ENCODE data around the gene DIS3L2.
"Not testable (repeated sequence)": the region's sequence is repeated elsewhere in the genome, so short reads cannot be mapped to it uniquely, and the experiment has no call there.

The DIS3L2 gene

DNA sequence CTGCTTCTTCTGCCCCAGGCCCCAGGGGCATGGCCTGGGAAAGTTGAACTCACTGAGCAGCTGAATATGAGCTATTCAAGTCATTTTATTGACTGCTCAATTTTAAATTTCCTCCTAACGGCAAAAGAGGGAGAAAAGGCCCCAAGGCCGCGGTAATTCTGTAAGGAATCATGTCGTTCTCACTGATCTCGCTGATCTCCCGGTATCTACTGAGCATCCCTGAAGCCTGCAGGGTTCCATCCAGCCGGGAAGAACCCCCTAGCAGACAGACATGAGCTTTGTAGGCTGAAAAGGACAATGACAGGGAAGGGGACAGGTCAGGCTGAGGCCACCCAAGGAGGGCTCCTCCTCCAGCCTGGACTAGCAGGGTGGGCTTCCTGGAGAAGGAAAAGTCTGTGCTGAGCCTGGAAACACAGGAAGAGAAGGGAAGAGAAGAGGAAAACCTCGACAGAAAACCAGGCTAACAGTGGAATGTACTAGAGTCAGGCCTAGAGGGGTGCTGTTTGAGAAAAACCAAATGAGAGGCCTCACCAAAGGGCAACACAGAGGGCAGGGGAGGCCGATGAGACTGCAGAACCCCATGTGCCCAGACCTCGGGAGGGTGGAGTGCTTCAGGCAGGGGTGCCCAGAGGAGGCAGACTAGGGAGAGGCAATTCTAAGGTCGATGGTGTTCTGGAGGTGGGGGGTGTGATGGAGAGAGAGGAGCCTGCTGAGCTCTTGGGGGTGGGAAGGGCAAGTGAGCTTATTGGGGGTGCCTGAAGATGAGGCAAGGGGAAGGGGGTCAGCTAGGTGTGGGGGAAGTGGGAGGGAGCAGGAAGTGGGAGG, 32.4 kb upstream of the DIS3L2 start:
- no peak for DNase-seq

DNA sequence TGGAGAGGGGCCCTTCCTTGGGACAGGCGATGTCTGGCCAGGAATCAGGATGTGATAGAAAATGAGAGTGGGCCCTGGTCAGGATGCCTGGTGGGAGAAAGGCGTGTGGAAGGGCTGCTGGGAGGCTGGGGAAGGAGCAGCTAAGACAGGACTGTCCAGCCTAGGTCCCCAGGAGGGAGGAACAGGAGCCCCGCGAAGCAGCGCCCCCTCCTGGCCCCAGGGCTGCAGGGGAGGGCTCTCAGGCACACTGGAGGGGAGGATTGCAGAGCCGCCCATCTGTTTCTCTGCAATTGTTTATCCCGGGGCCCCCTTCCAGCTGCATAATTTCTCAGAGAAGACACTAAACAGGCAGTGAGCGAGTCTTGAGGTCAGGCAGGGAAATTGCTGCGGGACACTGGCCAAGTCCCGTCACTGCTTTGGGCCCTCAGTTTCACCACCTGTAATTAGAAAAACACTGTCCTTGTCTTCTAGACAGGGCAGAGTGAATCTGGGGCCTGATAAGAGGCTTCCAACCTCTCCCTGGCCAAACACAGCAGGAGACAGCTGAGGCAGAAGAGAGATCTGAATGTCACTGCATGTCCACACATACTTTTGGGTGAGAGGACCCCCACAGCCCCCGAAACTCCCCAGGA, 31.4 kb upstream of the DIS3L2 start:
- DNase-seq: no peak

DNA sequence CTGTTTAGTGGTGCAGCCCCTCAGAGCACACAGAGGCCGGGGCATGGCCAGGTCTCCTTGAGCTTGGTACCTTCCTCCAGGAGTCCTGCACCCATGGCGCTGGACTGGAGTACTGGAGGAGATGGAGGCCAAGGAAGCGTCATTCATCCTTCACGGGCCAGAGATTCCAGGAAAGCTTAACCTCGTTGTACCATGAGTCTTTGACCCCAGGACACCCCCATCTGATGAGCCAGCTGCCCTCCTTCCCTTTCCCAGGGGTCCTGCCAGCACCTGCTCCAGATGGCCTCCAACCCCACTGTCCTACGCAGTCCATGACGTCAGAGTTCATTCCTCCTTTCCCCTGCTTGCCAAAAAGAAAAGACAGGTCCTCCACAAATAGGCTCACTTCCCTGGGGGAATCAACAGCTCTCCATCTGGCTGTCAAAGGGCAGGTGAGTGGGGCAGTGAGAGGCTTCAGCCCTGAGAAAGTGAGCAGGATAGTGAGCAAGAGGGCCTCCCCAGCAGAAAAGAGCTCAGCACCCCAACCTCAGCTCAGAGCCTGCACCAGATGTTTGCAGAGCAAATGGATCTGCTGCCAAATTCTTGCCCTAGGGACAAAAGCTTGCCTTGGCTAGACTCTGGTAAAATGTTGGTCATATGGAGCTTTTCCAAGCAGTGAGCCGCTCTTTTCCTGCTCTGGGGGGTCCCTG, 30.8 kb upstream of the DIS3L2 start:
- DNase-seq: no peak

DNA sequence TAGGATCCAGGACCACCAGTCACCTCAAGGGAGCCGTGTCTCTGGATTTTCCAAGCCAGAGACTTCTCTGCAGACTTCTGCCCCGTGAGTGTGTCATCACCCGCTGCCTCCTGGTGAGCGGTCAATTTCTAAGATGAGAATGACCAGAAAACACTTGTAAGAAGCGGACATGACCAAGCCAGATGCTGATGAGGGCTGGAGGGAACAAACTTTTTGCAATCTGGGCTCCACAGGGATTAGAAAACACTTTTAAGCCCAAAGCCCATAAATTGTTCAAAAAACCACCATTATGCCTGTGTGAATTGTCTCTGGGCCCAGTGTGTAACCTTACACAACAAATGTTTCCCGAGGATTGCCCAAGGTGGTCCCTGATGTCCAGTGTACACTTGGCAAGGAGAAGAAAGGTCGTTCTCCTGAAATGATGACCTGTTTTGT, 30.0 kb upstream of the DIS3L2 start:
- DNase-seq: no peak

DNA sequence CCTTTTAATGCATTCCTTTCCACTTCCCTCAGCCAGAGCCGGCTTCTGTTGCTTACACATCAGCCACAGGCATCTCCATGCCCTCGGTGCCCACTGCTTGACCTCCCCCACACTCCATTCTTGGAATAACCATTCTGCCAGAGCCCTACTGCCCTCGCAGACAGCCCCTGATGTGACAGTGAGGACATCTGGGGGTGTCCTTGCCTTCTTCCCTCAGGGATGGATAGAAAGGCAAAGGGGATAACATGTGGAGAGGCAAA, 28.9 kb upstream of the DIS3L2 start:
- DNase-seq: peak; percentile 6

DNA sequence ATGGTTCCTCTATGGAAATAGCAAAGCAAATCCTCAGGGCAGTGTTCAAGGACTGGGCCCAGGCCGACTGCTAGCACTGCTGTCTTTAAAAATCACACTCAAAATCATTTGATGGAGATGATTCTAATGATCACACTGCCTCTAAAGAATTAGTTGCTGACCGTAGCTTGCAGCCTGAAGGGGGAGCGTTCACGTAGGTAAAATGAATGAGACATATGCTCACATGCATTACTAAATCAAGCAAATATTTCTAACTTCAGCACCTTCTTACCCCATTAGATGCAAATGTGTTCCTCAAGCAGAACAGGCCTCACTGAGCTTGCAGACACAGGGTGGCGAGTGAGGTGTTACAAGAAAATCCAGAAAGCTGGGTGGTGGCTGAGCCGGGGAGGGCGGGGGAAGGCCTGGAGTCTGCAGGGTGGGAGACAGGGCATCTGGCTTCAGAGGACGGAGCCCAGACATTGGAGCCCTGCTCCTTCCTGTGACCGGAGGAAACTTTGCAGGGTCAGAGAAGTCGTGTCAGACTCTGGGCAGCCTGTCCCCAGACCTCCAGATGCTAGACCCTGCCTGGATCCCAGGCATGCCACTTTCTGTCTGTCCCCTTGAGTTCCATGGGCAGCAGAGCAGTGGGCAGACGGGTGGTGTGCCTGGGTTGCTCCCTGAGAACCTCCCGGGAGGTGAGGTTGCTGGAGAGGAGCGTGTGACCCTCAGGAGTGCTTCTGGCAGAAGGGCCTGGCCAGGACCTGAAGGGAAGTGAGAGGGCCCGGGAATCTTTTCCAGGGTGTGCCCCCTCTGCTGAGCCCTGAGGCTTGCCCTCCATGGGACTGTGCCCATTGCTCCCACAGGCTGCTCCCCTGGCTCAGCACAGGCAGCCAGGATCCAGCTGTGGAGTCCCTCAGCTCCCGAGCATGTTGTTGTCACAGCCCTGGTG, 28.3 kb upstream of the DIS3L2 start:
- DNase-seq: no peak

DNA sequence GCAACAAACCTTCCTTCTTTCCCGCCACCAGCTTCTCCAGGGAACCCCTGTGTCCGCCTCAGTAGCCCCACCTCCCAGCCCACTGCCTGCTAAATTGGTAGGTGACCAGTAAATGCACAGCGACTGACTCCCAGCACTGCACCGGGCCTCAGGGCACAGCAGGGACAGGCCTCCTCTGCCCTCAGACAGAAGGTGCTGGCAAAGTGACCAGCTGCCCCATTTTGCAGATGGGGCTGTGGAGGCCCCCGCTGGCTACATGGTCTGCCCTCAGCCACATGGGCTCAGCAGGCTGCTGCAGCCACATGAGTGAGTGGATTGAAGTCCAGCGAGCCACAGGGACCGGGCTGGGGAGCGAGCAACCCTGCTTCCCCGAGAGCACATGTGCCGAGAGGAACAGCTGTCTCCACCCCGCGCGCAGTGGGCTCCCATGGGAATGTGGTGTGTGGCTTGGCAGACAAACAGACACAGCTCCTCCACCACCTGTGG, 27.6 kb upstream of the DIS3L2 start:
- peak; percentile 4 for DNase-seq

DNA sequence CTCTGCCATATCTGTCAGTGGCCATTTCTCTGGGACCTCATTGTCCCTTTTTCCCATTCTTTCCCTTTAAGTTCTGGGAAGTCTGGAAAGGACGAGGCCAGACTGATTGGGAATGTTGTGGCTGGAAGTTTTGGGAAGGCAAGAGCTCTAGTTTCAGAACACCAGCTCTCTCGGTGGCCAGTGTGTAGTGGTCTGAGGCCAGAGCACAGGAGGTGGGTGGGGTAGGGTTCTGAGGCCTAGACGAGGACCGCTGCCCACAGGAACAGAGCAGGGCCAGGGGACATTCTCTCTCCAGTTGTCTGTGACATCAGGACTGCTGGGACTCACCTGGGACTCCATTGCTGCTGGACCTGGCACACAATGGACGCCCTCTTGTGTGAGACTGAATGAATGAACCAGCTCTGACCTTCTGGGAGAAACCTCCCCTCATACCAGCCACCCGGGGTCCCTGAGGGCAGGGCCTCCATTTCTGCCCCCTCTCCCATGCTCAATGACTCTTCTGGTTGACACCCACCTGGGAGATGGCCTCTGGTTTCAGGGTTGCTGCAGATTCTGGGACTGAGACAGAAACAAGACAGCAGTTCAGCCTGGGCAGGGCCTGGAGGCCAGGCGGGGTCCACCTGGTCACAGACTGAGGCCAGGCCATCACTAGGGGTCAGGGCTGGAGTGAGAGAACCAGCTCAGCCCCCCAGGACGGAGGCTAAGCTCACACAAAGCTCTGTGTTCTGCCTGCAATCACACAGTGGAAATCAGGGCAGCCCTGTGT, 26.9 kb upstream of the DIS3L2 start:
- no peak for DNase-seq

DNA sequence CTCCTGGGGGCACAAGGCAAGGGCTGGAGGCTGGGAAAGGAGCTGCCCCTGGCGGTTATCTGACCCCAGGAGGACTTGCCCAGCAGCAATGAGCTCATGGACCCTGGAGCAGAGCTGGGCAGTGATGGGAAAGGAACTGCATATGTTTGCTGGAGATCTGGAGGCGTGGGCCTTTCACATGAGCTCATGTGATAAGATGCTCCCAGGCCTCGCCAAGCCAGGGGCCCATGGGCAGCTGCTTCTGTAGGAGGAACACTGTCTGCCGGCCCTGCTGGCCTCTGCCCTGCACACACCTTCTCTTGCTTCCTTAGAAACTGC, 26.3 kb upstream of the DIS3L2 start:
- DNase-seq: no peak

DNA sequence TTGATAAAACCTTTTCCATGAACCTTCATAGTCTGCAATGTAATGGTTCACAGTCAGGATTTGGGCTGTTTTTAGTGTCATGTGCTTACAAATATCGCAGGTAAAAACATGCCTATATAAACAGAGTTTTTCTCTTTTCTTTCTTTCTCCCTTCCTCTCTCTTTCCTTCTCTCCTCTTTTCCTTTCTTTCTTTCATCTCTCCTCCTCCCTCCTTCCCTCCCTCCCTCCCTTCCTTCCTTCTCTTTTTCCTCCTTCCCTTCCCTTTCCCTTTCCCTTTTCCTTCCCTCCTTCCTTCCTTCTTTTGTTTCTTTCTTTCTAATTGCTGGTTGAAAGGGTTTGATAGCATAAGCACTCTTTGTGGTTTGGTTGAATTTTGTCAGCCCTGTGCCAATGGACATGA, 25.7 kb upstream of the DIS3L2 start:
- no peak for DNase-seq

DNA sequence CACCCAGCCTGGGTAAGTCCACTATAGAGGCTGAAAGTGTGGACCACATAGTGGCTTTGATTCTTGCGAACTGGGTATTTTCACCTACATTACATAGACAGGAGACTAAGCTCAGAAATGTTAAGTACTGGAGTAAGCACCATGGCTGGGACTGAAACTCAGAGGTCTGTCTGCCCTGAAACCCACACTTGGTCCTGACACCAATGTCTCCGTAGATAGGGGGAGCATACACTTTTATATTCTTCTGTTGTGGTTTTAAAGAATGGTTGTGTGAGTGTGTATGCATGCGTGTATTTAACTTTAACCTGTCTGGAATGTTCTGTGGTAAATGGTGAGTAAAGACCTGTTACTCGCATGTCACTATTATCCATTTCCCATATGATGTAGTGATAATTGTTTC, 25.0 kb upstream of the DIS3L2 start:
- DNase-seq: no peak

DNA sequence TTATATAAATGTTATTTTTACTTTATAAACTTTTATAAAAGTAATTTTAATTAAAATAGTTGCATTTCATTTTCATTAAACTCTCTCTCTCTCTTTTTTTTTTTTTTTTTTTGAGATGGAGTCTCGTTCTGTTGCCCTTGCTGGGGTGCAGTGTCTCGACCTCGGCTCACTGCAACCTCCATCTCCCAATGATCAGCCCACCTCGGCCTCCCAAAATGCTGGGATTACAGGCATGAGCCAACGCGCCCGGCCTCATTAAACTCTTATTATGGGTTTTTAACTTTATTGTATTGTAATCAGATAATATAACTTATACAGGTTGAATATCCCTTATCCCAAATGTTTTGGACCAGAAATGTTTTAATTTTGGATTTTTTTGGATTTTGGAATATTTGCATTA, 24.5 kb upstream of the DIS3L2 start:
- no peak for DNase-seq

DNA sequence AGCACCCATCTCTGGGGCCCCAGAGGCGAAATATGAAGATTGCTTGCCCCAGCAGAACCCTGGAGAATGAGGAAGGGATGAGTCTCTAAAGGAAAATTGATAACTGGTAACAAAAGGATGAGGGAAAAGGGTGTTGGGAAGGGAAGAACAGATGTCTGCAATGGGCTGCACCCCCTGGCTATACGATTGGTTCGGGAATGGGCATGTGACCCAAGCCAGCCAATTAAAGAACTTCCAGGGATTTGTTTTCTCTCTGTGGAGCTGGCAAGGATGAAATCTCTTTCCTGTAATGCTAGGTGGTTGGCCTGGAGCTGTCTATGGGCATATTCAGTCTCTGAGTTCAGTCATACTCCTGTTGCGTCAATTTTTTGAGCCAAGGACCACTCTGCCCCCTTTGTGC, 22.5 kb upstream of the DIS3L2 start:
- DNase-seq: no peak

DNA sequence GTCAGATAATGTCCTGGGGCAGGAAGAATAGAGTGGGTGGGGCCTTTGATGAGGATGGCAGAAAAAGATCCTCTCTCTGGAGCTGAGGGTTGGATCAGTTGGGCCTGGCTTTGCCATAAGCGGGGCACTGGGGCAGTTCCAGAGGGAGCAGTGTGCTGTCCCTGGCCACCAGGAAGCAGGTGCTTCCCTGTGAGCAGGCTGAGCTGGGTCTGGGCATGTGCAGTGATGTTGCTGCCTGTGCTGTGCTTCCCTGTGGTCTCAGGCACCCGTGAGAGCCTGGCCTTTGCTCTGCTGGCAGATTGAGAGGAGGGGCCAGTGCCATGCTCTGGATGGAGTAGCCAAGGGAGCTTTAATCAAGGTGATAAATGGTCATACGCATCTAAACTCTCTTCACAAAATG, 20.7 kb upstream of the DIS3L2 start:
- no peak for DNase-seq

DNA sequence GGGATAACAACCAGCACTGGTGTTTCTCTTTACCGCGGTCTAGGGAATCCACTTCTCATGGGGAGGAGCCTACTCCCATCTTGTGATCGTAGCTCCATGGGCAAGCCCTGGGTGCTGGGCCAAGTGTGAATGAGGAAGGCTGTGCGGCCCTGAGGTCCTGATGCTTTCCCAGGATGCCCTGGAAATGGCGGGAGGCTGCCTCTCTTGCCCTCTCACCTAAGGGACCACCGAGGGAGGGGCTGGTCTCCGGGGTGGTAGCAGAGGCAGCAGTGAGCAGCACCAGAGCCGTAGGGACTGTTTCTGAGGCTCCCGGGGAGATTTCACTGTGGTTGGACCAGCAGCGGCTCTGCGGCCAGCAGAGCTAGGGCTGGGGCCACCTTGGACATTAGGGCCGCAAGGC, 19.8 kb upstream of the DIS3L2 start:
- no peak for DNase-seq

DNA sequence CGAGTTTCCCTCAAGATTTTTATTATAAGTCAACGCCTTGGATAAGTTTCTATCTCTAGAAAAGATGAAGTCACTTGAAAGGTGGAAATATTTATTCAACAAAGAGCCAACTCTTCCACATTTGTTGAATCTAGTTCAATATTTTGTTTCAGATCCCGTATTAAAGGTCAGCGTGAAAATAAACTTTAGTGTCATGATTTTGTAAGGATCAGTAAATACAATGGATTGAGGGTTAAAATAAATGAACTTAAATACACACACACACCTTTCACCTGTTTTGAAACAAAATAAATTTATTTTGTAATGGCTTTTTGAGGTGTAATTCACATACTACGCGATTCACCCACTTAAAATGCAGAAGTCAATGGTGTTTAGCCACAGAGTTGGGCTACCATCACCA, 19.3 kb upstream of the DIS3L2 start:
- no peak for DNase-seq

DNA sequence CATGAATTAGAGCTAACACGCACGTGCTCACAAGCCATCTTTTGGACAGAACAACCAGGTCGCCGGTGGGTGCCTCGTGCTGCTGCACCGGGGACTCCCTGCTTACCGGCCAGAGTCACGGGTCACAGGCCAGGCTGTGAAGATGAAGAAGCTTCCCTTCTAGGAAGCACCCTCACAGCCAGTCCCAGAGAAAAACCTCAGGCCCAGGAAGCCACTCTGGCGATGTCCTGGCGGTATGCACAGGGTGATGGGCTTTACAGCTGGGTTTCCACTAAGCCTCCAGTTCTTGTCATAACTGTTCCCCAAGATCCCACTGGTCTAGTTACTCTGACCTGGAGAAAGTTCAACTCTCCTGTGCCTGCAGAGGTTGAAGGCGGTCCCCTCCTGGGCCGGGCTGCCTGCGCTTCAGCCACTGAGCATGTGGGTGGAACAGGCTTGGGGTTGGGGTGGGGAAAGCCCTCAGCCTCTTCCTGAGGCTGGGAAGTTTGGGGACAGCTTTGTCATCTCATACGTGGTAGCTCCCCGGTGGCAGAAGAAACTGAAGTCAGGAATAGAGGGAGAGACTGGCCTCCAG, 15.2 kb upstream of the DIS3L2 start:
- DNase-seq: no peak

DNA sequence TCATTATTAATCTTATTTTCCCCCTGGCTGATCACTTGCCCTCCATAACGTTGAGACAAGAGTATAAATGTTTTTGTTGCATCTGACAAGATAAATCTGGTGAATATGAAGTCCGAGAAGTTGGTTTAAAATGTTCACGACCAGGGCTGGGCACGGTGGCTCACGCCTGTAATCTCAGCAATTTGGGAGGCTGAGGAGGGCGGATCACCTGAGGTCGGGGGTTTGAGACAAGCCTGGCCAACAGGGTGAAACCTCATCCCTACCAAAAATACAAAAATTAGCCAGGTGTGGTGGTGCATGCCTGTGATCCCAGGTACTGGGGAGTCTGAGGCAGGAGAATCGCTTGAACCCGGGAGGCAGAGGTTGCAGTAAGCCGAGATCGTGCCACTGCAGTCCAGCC, 14.4 kb upstream of the DIS3L2 start:
- DNase-seq: not testable (repeated sequence)

DNA sequence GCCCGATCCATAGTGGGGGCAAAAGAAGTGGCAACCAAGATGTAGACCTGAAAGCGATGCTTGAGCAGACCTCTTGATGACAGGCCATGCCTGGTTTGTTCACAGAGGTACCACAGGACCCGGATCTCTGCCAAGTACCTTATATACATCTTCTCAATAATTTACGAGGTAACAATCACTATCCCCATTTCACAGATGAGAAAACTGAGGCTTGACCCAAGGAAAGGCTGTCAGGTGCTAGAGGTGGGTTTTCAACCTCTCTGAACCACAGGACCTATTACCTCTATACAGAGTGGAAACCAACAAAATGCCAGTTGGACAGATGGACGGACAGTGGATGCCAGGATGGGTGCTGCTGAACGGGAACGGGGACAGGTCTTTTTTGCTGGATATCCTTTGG, 13.8 kb upstream of the DIS3L2 start:
- DNase-seq: no peak

DNA sequence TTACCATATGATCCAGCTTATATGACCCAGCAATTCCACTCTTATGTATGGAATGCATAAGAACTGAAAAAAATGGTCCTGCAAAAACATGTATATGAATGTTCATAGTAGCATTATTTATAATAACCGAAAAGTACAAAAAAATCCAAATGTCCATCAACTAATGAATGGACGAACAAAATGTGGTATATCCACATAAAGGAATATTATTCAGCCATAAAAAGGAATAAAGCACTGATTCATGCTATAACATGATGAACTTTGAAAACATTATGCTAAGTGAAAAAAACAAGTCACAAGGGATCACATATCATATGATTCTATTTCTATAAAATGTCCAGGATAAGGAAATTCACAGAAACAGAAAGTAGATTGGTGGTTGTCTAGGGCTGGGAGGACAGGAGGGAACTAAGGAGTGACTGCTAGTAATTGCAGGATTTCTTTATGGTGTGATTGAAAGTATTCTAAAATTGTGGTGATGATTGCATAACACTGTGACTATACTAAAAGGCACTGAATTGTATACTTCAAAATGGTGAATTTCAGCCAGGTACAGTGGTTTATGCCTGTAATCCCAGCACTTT, 10.0 kb upstream of the DIS3L2 start:
- no peak for DNase-seq

DNA sequence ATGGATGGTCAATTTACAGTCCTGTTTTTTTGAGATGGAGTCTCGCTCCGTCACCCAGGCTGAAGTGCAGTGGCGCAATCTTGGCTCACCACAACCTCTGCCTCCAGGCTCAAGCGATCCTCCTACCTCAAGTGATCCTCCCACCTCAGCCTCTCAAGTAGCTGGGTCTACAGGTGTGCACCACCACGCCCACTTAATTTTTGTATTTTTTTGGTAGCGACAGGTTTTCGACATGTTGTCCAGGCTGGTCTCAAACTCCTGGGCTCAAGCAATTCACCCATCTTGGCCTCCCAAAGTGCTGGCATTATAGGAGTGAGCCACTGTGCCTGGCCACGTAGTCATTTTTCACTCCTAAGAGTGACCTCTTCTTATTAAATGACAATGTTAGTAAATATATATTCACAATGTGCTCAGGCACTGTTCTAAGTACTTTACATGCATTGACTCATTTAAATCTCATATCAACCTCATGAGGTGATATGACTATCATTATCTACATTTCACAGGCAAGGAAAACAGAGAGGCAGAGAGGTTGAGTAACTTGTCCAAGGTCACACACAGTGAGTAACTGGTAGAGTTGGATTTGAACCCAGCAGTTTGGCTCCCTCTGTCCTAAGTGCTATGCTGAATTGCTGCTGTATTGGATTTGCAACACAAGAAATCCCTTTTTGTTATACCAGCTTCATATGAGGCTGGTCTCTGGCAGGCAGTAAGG, 5.6 kb upstream of the DIS3L2 start:
- no peak for DNase-seq

All from fibroblast of skin of back (primary cell).